CD14-positive monocyte (primary cell): Measurements from ENCODE around the gene NAE1. TPM values are rescaled to one million over a fixed set of nuclear protein-coding genes. Genes with fewer than 3 reads are reported as not detected.

ENCODE experiments used
- DNase-seq, 3 donors: peaks; one replicate each; pipeline ENCODE4 v3.0.0-alpha.2; 2011 to 2022
- H2AFZ ChIP-seq: 2 replicates; pipeline ENCODE4 v1.6.0; 2012; ENCODE audit warnings: mild to moderate bottlenecking, low read depth, low read length, inconsistent platforms; ENCODE audit not compliant: insufficient read depth, poor library complexity, severe bottlenecking
- H3K27ac ChIP-seq, 2 donors: 1 replicate in 1 of 2; 2 replicates in 1 of 2; pipeline ENCODE4 v1.5.1; 2012 to 2013; ENCODE audit warnings: low read length in 2 of 2, control low read depth in 1 of 2, inconsistent platforms in 1 of 2, low read depth in 1 of 2, mild to moderate bottlenecking in 1 of 2
- H3K27me3 ChIP-seq, 2 donors: one replicate each; pipeline versions ENCODE4 v1.6.0 to v1.6.1; 2011 to 2013; ENCODE audit warnings: low read length in 2 of 2; ENCODE audit not compliant: control insufficient read depth in 2 of 2, insufficient read depth in 2 of 2
- H3K36me3 ChIP-seq, 2 donors: replicated peaks in 1 of 2; 1 replicate in 1 of 2; 2 replicates in 1 of 2; pipeline versions ENCODE4 v1.5.1 to v1.6.1; 2012 to 2013; ENCODE audit warnings: low read length in 2 of 2, control low read depth in 1 of 2, inconsistent platforms in 1 of 2, mild to moderate bottlenecking in 1 of 2; ENCODE audit not compliant: insufficient read depth in 2 of 2, control insufficient read depth in 1 of 2
- H3K4me1 ChIP-seq, 2 donors: 1 replicate in 1 of 2; 2 replicates in 1 of 2; pipeline versions ENCODE4 v1.5.1 to v1.6.1; 2012 to 2013; ENCODE audit warnings: low read length in 2 of 2, control low read depth in 1 of 2, inconsistent platforms in 1 of 2, mild to moderate bottlenecking in 1 of 2, moderate library complexity in 1 of 2; ENCODE audit not compliant: insufficient read depth in 2 of 2, control insufficient read depth in 1 of 2
- H3K4me2 ChIP-seq: replicated peaks from 2 replicates; pipeline ENCODE3; 2012; ENCODE audit warnings: low read length, moderate library complexity, mild to moderate bottlenecking; ENCODE audit not compliant: poor library complexity, severe bottlenecking; ENCODE audit errors: extremely low read depth
- H3K4me3 ChIP-seq, 3 experiments: fragments of 200-600 bp in 1 of 3; sonication (generic) in 1 of 3; replicated peaks in 1 of 3; 1 replicate in 2 of 3; 2 replicates in 1 of 3; pipeline ENCODE4 v1.5.1; 2011 to 2013; ENCODE audit warnings: low read length in 3 of 3, mild to moderate bottlenecking in 3 of 3, control low read depth in 2 of 3, low read depth in 2 of 3, inconsistent platforms in 1 of 3, moderate library complexity in 1 of 3
- H3K79me2 ChIP-seq: 2 replicates; pipeline ENCODE4 v1.6.0; 2012; ENCODE audit warnings: mild to moderate bottlenecking, control low read depth, inconsistent platforms, low read length, moderate library complexity; ENCODE audit not compliant: insufficient read depth
- H3K9ac ChIP-seq: 2 replicates; pipeline ENCODE4 v1.6.0; 2017; ENCODE audit warnings: low read length, mild to moderate bottlenecking; ENCODE audit not compliant: insufficient read depth, poor library complexity, severe bottlenecking
- H3K9me3 ChIP-seq, 2 donors: replicated peaks in 1 of 2; 1 replicate in 1 of 2; 2 replicates in 1 of 2; pipeline versions ENCODE4 v1.5.1 to v1.6.1; 2012 to 2013; ENCODE audit warnings: low read length in 2 of 2, control low read depth in 1 of 2; ENCODE audit not compliant: control insufficient read depth in 1 of 2, insufficient read depth in 1 of 2
- H4K20me1 ChIP-seq: 2 replicates; pipeline ENCODE4 v1.6.0; 2012; ENCODE audit warnings: mild to moderate bottlenecking, low read length, control low read depth, moderate library complexity; ENCODE audit not compliant: insufficient read depth
- H3K27ac Mint-ChIP-seq, 7 donors: one replicate each; pipeline ENCODE4 v1.8.0; 2020; ENCODE audit warnings: mild to moderate bottlenecking in 7 of 7, mixed read lengths in 7 of 7, moderate library complexity in 6 of 7, inconsistent platforms in 2 of 7
- H3K27me3 Mint-ChIP-seq, 3 donors: one replicate each; pipeline ENCODE4 v1.8.0; 2021 to 2022; ENCODE audit warnings: low read depth in 3 of 3, mild to moderate bottlenecking in 3 of 3, mixed read lengths in 3 of 3, moderate library complexity in 3 of 3, inconsistent platforms in 1 of 3
- H3K36me3 Mint-ChIP-seq, 2 donors: one replicate each; pipeline ENCODE4 v1.8.0; 2020; ENCODE audit warnings: mixed read lengths in 2 of 2, inconsistent platforms in 1 of 2, mild to moderate bottlenecking in 1 of 2
- H3K4me1 Mint-ChIP-seq: one replicate; pipeline ENCODE4 v1.8.0; 2020; ENCODE audit warnings: mild to moderate bottlenecking, mixed read lengths
- H3K4me3 Mint-ChIP-seq, 2 donors: one replicate each; pipeline ENCODE4 v1.8.0; 2020; ENCODE audit warnings: mild to moderate bottlenecking in 2 of 2, mixed read lengths in 2 of 2, moderate library complexity in 1 of 2
- H3K9me3 Mint-ChIP-seq, 7 donors: one replicate each; pipeline ENCODE4 v1.8.0; 2020 to 2022; ENCODE audit warnings: mixed read lengths in 7 of 7, mild to moderate bottlenecking in 6 of 7, moderate library complexity in 6 of 7, inconsistent platforms in 2 of 7
- WGBS: methylation state at CpG from one replicate; pipeline ENCODE4 v1.1.5; 2013; ENCODE audit warnings: missing lambda C conversion rate; ENCODE audit not compliant: insufficient coverage; 5-methylcytosine and 5-hydroxymethylcytosine counted together
- intact Hi-C, 2 donors: fragments of 100-400 bp; cut with micrococcal nuclease; formaldehyde crosslinking; loops; one replicate each; pipeline versions ENCODE4 v1.15.0 to v1.15.1; 2023
- polyA plus RNA-seq, 3 donors: library from polyadenylated mRNA; depleted of rRNA in 1 of 3; unstranded in 2 of 3; stranded (reverse) in 1 of 3; fragments of 300-500 nt in 2 of 3; fragments of >200 nt in 1 of 3; fragmentation: Illumina TruSeq in 2 of 3; gene quantifications; 1 replicate in 2 of 3; 2 replicates in 1 of 3; pipeline ENCODE4 v1.2.3, GENCODE V29; 2012 to 2021
- TF ChIP-seq, protein P1 (sequence below): fragments of 200-600 bp; IDR thresholded peaks from one replicate; pipeline ENCODE4 v1.8.0; 2022; ENCODE audit warnings: antibody characterized with exemption, mild to moderate bottlenecking

Gene NAE1
- polyA plus RNA-seq, 3 donors, result 10.8 to 18.6 (median 16.8) TPM

DNA sequence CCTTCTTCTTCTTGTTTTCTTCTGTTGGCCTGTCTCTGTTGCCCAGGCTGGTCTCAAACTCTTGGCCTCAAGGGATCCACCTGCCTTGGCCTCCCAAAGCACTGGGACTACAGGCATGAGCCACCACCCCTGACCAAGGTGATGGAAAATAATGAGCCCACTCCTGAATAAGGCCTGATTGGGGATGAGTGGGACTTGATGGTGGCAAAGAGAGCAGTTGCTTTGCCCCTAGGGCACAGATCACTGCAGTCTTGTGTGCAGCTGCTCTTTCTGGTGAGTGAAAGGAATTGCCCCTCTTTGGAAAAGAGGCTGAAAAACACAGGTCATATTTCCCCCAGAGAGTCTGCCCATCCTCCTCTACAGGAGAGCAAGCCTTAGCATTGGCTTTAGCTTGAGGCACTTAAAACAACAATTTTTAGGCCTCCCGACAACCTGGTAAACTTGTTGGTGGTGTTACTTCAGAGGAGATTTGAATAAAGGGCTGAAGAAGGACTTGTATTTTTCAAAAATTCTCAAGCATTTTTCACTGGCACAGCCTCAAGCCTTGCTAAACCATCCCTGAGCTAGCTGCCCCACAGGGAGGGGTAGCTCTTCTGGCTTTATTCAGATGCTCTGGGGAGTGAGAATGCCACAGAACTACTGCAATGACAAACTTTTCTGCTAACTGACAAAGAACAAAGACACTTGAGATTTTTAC is 43.5 kb upstream of the NAE1 start:
- Histone ChIP-seq H3K9ac (no peak overlapping the region), H3K36me3 (no peaks in the 10 kb centered on the region), H3K4me3 (no peak overlapping the region), H3K9me3 (peaks cover 5 to 7% of the 10 kb centered on the region in 2 donors), H3K27me3 (peaks cover 6 to 59% of the 10 kb centered on the region in 2 donors), H3K27ac (no peak overlapping the region), H3K4me2 (no peak overlapping the region), H3K4me1 (peaks cover 24 to 37% of the 10 kb centered on the region in 2 donors), H3K79me2 (no peaks in the 10 kb centered on the region), H2AFZ (no peak overlapping the region), H4K20me1 (no peaks in the 10 kb centered on the region)
- TF ChIP-seq, protein P1, sequence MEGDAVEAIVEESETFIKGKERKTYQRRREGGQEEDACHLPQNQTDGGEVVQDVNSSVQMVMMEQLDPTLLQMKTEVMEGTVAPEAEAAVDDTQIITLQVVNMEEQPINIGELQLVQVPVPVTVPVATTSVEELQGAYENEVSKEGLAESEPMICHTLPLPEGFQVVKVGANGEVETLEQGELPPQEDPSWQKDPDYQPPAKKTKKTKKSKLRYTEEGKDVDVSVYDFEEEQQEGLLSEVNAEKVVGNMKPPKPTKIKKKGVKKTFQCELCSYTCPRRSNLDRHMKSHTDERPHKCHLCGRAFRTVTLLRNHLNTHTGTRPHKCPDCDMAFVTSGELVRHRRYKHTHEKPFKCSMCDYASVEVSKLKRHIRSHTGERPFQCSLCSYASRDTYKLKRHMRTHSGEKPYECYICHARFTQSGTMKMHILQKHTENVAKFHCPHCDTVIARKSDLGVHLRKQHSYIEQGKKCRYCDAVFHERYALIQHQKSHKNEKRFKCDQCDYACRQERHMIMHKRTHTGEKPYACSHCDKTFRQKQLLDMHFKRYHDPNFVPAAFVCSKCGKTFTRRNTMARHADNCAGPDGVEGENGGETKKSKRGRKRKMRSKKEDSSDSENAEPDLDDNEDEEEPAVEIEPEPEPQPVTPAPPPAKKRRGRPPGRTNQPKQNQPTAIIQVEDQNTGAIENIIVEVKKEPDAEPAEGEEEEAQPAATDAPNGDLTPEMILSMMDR, result no peak
- no CpG with 5 or more reads among the region's 1 CpG for WGBS
- DNase-seq, result no peak
- Mint-ChIP-seq H3K4me1 (peaks cover 26% of the 10 kb centered on the region), H3K9me3 (peaks cover 3 to 12% (median 9%) of the 10 kb centered on the region in 7 donors), H3K27ac (peak overlapping the region; percentile 42 to 87 (median 82)), H3K4me3 (peak overlapping the region in 1 of 2 donors; percentile 80), H3K36me3 (peaks cover 0 to 2% of the 10 kb centered on the region in 2 donors), H3K27me3 (peaks cover 62 to 79% (median 65%) of the 10 kb centered on the region in 3 donors)
- intact Hi-C loops, result no loop called here

DNA sequence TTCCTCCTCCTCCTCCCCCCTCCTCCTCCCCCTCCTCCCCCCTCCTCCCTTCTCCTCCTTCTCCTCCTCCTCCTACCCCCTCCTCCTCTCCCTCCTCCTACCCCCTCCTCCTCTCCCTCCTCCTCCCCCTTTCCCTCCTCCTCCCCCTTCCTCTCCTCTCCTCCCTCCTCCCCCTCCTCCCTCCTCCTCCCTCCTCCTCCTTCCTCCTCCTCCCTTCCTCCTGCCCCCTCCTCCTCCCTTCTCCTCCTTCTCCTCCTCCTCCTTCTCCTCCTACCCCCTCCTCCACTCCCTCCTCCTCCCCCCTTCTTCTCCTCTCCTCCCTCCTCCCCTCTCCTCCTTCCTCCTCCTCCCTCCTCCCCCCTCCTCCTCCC is 42.9 kb upstream of the NAE1 start:
- intact Hi-C loops, result no loop called here
- TF ChIP-seq, protein P1, result no peak
- peaks cover 58 to 78% (median 64%) of the 10 kb centered on the region in 3 donors for H3K27me3 Mint-ChIP-seq
- Histone ChIP-seq H3K27me3 (peaks cover 6 to 58% of the 10 kb centered on the region in 2 donors), H3K9me3 (peaks cover 5 to 7% of the 10 kb centered on the region in 2 donors), H4K20me1 (no peaks in the 10 kb centered on the region), H3K4me2 (no peak overlapping the region), H3K79me2 (no peaks in the 10 kb centered on the region), H3K36me3 (no peaks in the 10 kb centered on the region), H3K27ac (peak overlapping the region in 1 of 2 donors; percentile 31), H3K4me3 (no peak overlapping the region), H3K9ac (no peak overlapping the region), H2AFZ (no peak overlapping the region), H3K4me1 (peaks cover 24 to 36% of the 10 kb centered on the region in 2 donors)
- peak overlapping the region in 4 of 7 donors; percentile 24 to 77 (median 73) for H3K27ac Mint-ChIP-seq
- H3K4me3 Mint-ChIP-seq, result no peak overlapping the region
- peaks cover 3 to 12% (median 9%) of the 10 kb centered on the region in 7 donors for H3K9me3 Mint-ChIP-seq
- H3K36me3 Mint-ChIP-seq, result peaks cover 0 to 2% of the 10 kb centered on the region in 2 donors
- peaks cover 26% of the 10 kb centered on the region for H3K4me1 Mint-ChIP-seq
- DNase-seq, result no peak
